Central memory CD4-positive, alpha-beta T cell (primary cell): ENCODE measurements around the gene RING1.

Experiments used
- DNase-seq: peaks from one replicate; pipeline ENCODE4 v3.0.0; 2022

RING1 gene

GRCh38 chr6:33249732-33250630 lies 41.7 kb downstream of the RING1 start:
- no peak for DNase-seq

DNA sequence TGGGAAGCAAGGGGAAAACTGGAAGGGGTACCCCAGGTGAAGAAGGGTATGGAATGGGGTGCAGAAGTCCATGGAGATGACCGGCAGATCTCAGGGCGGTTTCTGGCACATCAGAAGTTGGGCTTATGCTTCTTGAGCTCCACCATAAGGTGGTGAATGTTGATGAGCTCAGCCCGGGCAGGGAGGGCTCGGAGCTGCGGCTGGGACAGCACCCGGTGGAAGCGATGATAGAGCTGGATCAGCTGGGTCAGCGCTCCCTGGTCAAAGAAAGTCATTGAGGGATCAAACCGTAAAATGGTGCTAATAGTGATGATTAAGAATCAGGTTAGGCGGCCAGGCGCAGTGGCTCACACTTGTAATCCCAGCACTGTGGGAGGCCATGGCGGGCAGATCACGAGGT lies 42.4 kb downstream of the RING1 start:
- DNase-seq: no peak

GRCh38 chr6:33251395-33252012 lies 43.2 kb downstream of the RING1 start:
- no peak for DNase-seq

- DNase-seq: no peak
These were observed 44.5 kb downstream of the RING1 start for GRCh38 chr6:33252759-33253158.

- no peak for DNase-seq
These were observed 46.3 kb downstream of the RING1 start for GRCh38 chr6:33254591-33254990.

DNA sequence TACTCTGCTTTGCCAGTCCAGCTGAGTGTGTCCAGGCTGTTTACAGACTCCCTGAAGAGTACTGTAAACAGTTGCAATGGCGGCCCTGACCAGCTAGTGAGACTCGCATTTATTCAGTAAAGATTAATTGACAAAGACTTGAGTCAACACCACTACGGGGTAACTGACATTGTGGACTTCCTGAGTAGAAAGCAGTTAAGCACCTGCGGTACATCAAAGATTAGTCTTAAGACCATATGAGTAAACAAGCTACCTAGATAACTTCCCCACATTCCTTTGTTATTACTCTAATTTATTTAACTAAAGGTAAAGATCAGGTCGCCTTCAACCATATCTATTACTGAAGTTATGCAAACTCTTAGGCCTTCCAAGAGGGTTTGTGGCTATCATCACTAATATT lies 50.7 kb downstream of the RING1 start:
- no peak for DNase-seq
